Measurements from ENCODE around the gene AGR3. TPM values are rescaled to one million over a fixed set of nuclear protein-coding genes. Genes with fewer than 3 reads are reported as not detected.

Gene AGR3
- total and polyA plus RNA-seq, 10 donors = 0.38 TPM; not detected in 9

DNA sequence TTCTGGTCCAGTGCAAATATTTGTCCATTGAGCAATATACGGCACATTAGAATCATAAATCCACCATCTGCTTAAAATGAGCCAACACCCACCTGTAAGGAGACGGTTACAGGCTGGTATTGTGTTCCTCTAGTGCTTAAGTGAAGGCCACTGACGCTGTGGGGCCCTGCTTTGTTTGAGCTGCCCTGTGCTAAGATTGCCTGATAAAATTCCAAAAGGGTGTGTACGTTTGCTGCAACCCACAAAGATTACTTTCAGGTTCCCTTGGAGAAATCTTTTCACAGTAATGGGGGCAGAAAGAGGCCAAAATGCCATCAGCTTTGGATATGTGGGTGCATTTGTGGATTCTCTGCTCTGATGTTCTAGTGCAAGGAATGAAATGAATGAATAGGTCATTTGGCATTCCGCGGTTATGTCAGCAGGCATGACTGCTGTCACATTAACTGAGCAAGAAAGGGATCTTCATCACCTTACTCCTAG lies 34.4 kb downstream of the AGR3 start:
- Histone ChIP-seq H3K4me3 (no peak overlapping the region), H3K36me3 (no peaks in the 10 kb centered on the region), H3K27ac (no peak overlapping the region), H3K27me3 (replicated peaks in 1 of 7) (peaks cover 0 to 4% (median 0%) of the 10 kb centered on the region in 7 donors), H3K4me1 (peaks cover 0 to 18% (median 5%) of the 10 kb centered on the region in 6 donors), H3K9me3 (no peaks in the 10 kb centered on the region)
- WGBS, 5 donors = 59 to 76% (median 68%) methylated on average over 6 of the region's 6 CpGs
- DNase-seq = no peak
- intact Hi-C loops (cut with DNase I; ENCODE audit: low total_unique reads) = no loop called here
- no peak for TF ChIP-seq POLR2AphosphoS5 (IDR thresholded peaks at IDR 0.05)
- TF ChIP-seq, protein P1, sequence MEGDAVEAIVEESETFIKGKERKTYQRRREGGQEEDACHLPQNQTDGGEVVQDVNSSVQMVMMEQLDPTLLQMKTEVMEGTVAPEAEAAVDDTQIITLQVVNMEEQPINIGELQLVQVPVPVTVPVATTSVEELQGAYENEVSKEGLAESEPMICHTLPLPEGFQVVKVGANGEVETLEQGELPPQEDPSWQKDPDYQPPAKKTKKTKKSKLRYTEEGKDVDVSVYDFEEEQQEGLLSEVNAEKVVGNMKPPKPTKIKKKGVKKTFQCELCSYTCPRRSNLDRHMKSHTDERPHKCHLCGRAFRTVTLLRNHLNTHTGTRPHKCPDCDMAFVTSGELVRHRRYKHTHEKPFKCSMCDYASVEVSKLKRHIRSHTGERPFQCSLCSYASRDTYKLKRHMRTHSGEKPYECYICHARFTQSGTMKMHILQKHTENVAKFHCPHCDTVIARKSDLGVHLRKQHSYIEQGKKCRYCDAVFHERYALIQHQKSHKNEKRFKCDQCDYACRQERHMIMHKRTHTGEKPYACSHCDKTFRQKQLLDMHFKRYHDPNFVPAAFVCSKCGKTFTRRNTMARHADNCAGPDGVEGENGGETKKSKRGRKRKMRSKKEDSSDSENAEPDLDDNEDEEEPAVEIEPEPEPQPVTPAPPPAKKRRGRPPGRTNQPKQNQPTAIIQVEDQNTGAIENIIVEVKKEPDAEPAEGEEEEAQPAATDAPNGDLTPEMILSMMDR (IDR thresholded peaks at IDR 0.05 in 8 of 11, conservative IDR thresholded peaks at IDR 0.05 in 3 of 11) = no peak
- no peak for TF ChIP-seq POLR2A (IDR thresholded peaks at IDR 0.05)

DNA sequence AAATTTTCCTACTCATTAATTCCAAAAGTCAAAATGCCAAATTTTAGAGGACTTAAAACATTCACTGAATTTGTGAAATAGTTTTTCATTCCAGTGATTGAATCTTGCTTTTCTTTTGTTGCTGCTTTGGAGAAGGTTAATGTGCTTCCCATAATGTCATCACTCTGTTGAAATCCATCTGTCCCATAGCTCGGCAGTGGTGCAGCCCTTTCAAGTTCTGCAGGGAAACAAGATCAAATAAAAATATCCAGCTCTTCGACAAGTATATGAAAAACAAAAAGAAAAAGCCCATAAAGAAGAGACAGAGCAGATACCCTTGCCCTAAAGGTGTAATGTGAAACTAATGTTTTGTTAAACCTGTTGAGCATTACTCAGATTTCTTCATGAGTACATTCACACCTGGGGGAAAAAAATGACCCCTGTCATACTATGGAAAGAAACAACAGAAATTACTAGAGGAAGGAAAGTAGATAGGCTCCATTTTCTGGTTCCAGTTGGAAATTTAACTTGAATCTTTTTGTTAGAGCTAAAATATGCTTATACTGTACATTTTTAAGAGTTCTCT lies 35.1 kb downstream of the AGR3 start:
- DNase-seq = no peak
- WGBS, 5 donors = 67 to 83% (median 70%) methylated on average over 2 of the region's 2 CpGs
- intact Hi-C loops (cut with DNase I; ENCODE audit: low total_unique reads) = no loop called here
- no peak overlapping the region for H3K27ac ChIP-seq
- no peaks in the 10 kb centered on the region for H3K36me3 ChIP-seq
- peaks cover 0 to 4% (median 0%) of the 10 kb centered on the region in 7 donors for H3K27me3 ChIP-seq (replicated peaks in 1 of 7)
- H3K4me3 ChIP-seq = no peak overlapping the region
- peaks cover 0 to 11% (median 2%) of the 10 kb centered on the region in 6 donors for H3K4me1 ChIP-seq
- TF ChIP-seq POLR2A (IDR thresholded peaks at IDR 0.05) = no peak
- TF ChIP-seq, protein P1 (IDR thresholded peaks at IDR 0.05 in 8 of 11, conservative IDR thresholded peaks at IDR 0.05 in 3 of 11) = no peak
- TF ChIP-seq POLR2AphosphoS5 (IDR thresholded peaks at IDR 0.05) = no peak
- H3K9me3 ChIP-seq = no peaks in the 10 kb centered on the region

DNA sequence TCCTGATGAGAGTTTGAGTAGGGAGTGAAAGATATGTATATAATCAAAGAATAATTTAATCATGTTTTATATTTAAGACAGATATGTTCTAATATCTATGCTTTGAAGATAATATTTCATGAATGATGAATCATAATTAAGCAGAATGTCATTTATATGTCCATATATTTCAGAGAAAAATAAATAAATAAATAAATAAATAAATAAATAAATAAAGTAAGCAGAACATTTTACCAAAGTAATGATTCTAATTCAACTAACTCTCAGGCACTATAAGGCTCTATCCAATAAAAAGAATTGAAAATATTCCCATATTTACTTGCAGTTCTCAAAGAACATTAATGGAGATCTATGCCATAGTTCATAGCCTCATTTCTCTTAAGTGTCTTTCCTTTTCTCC lies 36.0 kb downstream of the AGR3 start:
- Histone ChIP-seq H3K4me3 (no peak overlapping the region), H3K27ac (no peak overlapping the region), H3K27me3 (replicated peaks in 1 of 7) (no peaks in the 10 kb centered on the region), H3K4me1 (peaks cover 0 to 2% (median 0%) of the 10 kb centered on the region in 6 donors), H3K9me3 (no peaks in the 10 kb centered on the region), H3K36me3 (no peaks in the 10 kb centered on the region)
- TF ChIP-seq POLR2A (IDR thresholded peaks at IDR 0.05) (no peak), POLR2AphosphoS5 (IDR thresholded peaks at IDR 0.05) (no peak)
- TF ChIP-seq, protein P1 (IDR thresholded peaks at IDR 0.05 in 8 of 11, conservative IDR thresholded peaks at IDR 0.05 in 3 of 11) = no peak
- intact Hi-C loops (cut with DNase I; ENCODE audit: low total_unique reads) = no loop called here
- no peak for DNase-seq

DNA sequence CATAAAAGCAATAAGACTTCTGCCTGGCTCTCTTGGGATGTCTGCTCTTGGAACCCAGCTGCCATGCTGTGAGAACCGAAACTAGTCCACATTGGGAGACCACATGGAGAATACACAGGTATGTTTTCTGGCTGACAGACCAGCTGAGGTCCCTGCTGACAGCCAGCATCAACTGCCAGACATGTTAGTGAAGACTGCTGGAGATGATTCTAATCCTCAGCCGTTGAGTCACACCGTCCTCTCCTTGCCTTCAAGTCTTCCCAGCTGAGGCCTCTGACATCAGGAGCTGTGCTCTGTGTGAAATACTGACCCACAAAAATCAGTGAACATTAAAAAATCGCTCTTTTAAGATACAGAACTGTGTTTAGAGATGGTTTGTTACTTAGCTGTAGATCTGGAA lies 40.1 kb downstream of the AGR3 start:
- Histone ChIP-seq H3K36me3 (no peaks in the 10 kb centered on the region), H3K27me3 (replicated peaks in 1 of 7) (no peaks in the 10 kb centered on the region), H3K27ac (no peak overlapping the region), H3K4me1 (no peaks in the 10 kb centered on the region), H3K4me3 (no peak overlapping the region), H3K9me3 (no peaks in the 10 kb centered on the region)
- 84 to 96% (median 88%) methylated on average over 4 of the region's 4 CpGs for WGBS, 5 donors
- no peak for DNase-seq
- TF ChIP-seq, protein P1 (IDR thresholded peaks at IDR 0.05 in 8 of 11, conservative IDR thresholded peaks at IDR 0.05 in 3 of 11) = no peak
- no peak for TF ChIP-seq POLR2A (IDR thresholded peaks at IDR 0.05)
- no peak for TF ChIP-seq POLR2AphosphoS5 (IDR thresholded peaks at IDR 0.05)
- intact Hi-C loops (cut with DNase I; ENCODE audit: low total_unique reads) = no loop called here

All from spleen (tissue), 11 donors.